HL-60/S4 treated with retinoic acid at 250 ng/mL for 4 days and 3 days (cell line): ENCODE measurements around the gene FMR1NB.

Experiments
- in situ Hi-C: fragments of 300-500 bp; cut with MboI; formaldehyde crosslinking; loops from 2 replicates; pipeline ENCODE4 v1.7.0; 2022; ENCODE audit warnings: low sequenced_read_pairs

The FMR1NB gene

DNA sequence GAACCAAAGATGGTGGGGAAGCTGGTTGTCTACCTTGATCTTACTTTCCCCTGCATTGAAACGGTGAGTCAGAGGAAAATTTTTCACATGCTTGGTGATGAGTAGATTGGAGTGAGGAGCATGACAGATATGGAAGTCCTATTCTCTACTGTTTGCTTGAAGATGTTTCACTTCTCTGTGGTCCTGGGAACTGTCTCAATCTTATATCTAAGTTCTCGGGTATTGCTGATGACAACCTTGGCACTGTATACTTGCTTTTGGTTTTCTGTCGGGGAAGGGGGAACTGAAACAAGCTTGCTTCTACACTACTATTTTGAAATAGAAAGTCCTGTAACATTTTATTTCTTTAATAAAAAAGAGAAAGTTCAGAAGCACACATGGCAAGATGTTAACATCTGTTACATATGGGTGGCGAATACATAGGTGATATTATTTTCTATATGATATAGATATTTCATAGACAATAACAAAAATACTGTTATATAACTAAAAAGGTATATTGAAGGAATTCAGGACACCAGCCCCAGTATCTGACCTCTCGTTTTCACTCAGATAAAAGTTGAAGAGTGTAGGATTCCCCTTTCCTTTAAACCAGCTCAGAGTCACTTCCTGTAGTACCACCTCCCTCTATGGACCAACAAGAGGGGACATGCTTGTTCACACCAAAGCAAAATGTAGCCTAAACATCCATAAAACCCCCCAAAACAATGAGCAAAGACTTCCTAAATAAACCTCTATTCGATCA lies 88.8 kb downstream of the FMR1NB start:
- in situ Hi-C loops: no loop called here

DNA sequence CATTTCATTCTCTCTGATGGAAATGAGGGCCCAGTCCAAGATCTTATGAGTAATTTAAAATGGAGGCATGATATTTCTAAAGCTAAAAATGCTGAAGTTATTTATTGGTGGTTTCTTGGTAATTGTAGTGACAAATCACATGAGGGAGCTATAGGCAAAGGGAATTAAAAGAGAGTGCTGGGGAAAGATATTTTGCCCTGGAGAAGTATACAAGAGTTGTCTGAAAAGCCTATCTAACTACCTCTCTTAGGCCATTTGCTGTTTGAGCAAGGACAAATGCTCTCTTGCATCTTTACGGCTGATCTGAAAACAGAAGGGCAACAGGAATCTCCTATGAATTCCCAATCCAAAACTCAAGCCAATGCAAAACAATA lies 89.4 kb downstream of the FMR1NB start:
- in situ Hi-C loops: no loop called here
